ENCODE measurements around the gene SNRPA1.

SNRPA1 gene

DNA sequence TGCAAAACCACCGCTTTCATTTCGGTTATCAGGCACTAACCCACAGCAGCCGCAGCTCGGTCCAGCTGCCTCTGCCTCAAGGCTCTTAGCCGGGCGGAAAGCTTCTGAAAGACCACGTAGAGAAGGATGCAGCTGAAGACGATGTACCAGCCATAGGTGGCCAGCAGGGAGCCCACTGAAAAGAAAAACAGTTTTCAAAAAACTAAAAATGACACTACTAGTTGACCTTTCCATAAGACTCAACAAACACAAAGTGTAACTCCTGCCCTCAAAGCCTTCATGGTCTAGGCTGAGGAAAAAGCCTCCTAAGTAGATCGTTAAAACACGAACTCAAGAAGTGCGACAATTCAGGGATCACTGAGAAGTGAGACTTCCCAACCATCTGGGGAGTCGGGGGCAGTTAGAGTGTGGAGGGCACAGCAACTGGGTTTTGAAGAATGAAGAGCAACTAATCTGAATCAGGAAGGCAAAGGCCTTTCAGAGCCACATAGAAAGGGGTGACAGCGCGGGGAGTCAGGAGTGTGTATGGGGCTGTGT, 18.5 kb downstream of the SNRPA1 start:
- 23 to 28% methylated on average over 14 of the region's 14 CpGs for WGBS, 2 experiments
- no peaks in the 10 kb centered on the region for H3K4me1 ChIP-seq (ENCODE audit: control insufficient read depth, insufficient read depth, low read length)
- peak overlapping the region; percentile 66 for H3K4me3 ChIP-seq (ENCODE audit: insufficient read depth, low read depth, low read length)
- H3K27ac ChIP-seq (ENCODE audit: insufficient read depth, low read depth, low read length, poor library complexity, severe bottlenecking): no peak overlapping the region
- H3K36me3 ChIP-seq (ENCODE audit: control insufficient read depth, insufficient read depth, low read length): peaks cover 45% of the 10 kb centered on the region
- no peaks in the 10 kb centered on the region for H3K9me3 ChIP-seq (ENCODE audit: control insufficient read depth, low read length)
- no peaks in the 10 kb centered on the region for H3K27me3 ChIP-seq (ENCODE audit: control insufficient read depth, insufficient read depth, low read length, poor library complexity, severe bottlenecking)

DNA sequence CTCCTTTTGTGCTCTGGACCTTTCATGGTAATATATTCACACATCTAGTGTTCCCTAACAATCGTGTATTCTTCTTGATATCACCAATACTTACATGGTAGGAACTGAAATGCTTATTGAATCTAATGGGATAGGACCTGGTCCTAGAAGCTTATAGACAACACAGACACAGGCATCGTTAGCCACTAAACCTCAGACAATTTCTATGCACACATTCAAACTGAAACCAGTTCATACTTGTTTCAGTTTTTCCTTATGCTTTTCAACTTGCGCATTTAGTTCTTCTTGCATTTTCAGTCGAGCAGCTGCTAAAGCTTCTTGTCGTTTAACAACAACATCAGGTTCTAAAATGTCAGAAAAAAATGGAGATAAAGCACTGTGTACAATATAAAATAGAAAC, 20.0 kb downstream of the SNRPA1 start:
- no peaks in the 10 kb centered on the region for H3K27me3 ChIP-seq (ENCODE audit: control insufficient read depth, insufficient read depth, low read length, poor library complexity, severe bottlenecking)
- H3K4me1 ChIP-seq (ENCODE audit: control insufficient read depth, insufficient read depth, low read length): no peaks in the 10 kb centered on the region
- no peaks in the 10 kb centered on the region for H3K9me3 ChIP-seq (ENCODE audit: control insufficient read depth, low read length)
- H3K4me3 ChIP-seq (ENCODE audit: insufficient read depth, low read depth, low read length): no peak overlapping the region
- 93 to 99% methylated on average over 4 to 5 of the region's 5 CpGs for WGBS, 2 experiments
- no peak overlapping the region for H3K27ac ChIP-seq (ENCODE audit: insufficient read depth, low read depth, low read length, poor library complexity, severe bottlenecking)
- H3K36me3 ChIP-seq (ENCODE audit: control insufficient read depth, insufficient read depth, low read length): peaks cover 45% of the 10 kb centered on the region

DNA sequence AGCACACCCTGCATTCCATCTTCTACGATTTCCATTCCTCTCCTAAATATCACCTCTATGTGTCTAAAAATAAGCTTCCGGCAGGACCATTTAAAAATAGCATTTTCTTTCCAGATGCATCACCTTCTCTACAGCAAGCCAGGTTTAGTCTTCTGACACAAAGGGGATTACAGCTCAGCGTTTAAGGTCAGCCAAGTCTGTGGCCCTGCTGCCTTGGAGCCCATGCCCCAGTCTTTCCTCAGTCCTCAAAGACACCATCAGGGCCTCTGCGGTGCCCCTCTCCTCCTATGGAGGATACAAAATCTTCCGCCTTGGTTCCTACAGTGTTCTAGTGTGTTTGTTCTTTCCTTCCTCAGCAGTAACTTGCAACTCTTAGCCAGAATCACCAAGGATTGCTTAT, 21.5 kb downstream of the SNRPA1 start:
- Histone ChIP-seq H3K4me3 (ENCODE audit: insufficient read depth, low read depth, low read length) (no peak overlapping the region), H3K4me1 (ENCODE audit: control insufficient read depth, insufficient read depth, low read length) (no peaks in the 10 kb centered on the region), H3K9me3 (ENCODE audit: control insufficient read depth, low read length) (no peaks in the 10 kb centered on the region), H3K27ac (ENCODE audit: insufficient read depth, low read depth, low read length, poor library complexity, severe bottlenecking) (no peak overlapping the region), H3K27me3 (ENCODE audit: control insufficient read depth, insufficient read depth, low read length, poor library complexity, severe bottlenecking) (no peaks in the 10 kb centered on the region), H3K36me3 (ENCODE audit: control insufficient read depth, insufficient read depth, low read length) (peaks cover 45% of the 10 kb centered on the region)
- 85 to 87% methylated on average over 5 of the region's 5 CpGs for WGBS, 2 experiments

DNA sequence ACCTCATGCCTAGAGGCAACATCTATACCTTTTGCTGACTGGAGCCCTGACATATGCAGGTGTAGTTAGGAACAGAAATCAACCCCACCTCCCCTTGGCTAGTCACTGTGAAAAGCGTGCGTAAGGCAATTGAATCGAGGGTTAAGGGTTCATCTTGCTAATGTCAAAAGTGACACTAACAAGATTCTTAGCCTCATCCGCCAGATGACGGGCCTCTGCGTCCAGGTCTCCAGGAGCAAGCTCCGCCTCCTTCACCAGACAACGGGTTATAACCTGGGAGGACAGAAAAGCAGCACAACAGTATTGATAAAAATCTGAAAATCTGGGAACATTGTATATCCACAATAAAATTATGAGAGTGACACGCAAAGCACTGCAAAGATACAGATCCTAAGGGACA, 22.5 kb downstream of the SNRPA1 start:
- no peak overlapping the region for H3K27ac ChIP-seq (ENCODE audit: insufficient read depth, low read depth, low read length, poor library complexity, severe bottlenecking)
- H3K4me3 ChIP-seq (ENCODE audit: insufficient read depth, low read depth, low read length): no peak overlapping the region
- no peaks in the 10 kb centered on the region for H3K27me3 ChIP-seq (ENCODE audit: control insufficient read depth, insufficient read depth, low read length, poor library complexity, severe bottlenecking)
- 90 to 95% methylated on average over 8 to 9 of the region's 9 CpGs for WGBS, 2 experiments
- H3K4me1 ChIP-seq (ENCODE audit: control insufficient read depth, insufficient read depth, low read length): no peaks in the 10 kb centered on the region
- H3K36me3 ChIP-seq (ENCODE audit: control insufficient read depth, insufficient read depth, low read length): peaks cover 45% of the 10 kb centered on the region
- H3K9me3 ChIP-seq (ENCODE audit: control insufficient read depth, low read length): no peaks in the 10 kb centered on the region

DNA sequence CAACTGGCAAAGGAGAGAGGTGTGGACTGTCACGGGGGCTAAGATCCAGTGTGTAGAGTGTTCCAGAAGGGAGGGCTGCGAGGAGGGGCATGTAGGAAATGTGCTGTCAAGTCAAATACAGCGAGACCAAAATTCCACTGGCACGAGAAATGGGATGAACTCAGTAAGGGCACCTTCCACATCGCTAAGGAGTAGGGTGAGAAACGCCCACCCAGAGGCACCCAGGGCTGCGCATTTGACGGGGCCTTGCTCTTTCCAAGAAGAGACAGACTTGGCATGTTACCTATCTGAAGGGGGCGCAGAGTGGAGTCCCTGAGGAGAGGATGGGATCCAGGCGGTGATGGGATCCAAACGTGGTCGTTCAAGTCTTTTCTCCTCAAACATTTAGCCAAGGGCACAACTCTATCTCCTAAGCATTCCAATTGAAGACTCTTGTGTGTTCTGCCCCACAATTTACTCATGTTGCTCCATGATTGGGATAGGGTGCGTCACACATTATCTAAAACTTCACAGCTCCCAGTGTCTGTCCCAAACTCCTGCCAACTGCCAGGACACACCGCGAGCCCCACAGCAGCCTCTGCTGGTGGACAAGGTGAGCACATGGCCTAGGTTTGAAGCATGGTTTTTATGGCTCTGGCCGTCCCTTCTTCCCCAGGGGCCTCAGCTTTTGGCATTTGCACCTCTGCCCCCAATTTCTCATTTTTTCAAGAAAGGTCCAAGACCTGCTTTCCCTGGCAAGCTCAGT, 25.4 kb downstream of the SNRPA1 start:
- Histone ChIP-seq H3K27ac (ENCODE audit: insufficient read depth, low read depth, low read length, poor library complexity, severe bottlenecking) (no peak overlapping the region), H3K36me3 (ENCODE audit: control insufficient read depth, insufficient read depth, low read length) (peaks cover 35% of the 10 kb centered on the region), H3K27me3 (ENCODE audit: control insufficient read depth, insufficient read depth, low read length, poor library complexity, severe bottlenecking) (no peaks in the 10 kb centered on the region), H3K9me3 (ENCODE audit: control insufficient read depth, low read length) (no peaks in the 10 kb centered on the region), H3K4me3 (ENCODE audit: insufficient read depth, low read depth, low read length) (no peak overlapping the region), H3K4me1 (ENCODE audit: control insufficient read depth, insufficient read depth, low read length) (no peaks in the 10 kb centered on the region)
- 90% methylated on average over 16 of the region's 16 CpGs for WGBS, 2 experiments

DNA sequence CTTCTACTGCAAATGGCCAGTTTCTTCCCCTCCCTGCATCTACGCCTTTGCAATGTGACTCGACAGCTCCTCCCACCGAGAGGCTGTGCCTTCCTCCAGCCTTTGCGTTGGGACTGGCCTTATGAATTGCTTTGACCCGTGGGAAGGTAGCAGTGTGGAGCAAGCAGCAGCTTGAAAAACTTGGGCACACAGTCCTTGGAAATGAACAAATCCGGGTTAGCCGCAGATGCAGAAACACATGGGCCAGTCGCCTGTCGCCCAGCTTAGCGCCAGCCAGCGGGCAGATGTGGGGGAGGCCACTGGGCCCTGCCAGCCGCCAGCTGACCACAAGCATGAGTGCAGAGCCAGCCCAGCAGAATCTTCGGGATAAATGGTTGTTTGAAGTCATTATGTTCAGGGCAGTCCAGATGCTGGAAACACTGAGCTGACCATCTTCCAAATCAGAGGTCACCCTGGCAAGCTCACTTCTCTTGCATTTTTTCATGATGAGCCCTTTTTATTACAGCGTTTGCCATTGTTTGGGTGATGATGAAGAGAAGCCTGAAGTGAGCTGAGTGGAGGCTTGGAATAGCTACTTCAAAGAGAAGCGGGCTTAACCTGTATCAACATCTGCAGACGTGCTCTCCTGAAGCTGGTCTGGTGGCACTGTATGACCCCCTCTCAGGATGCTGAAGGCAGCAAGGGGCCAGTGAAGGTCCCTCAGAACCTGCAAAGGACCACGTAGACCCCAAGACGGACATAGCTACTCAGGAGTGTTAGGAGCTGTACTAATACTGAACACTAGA, 27.5 kb downstream of the SNRPA1 start:
- H3K4me1 ChIP-seq (ENCODE audit: control insufficient read depth, insufficient read depth, low read length): no peaks in the 10 kb centered on the region
- H3K27ac ChIP-seq (ENCODE audit: insufficient read depth, low read depth, low read length, poor library complexity, severe bottlenecking): no peak overlapping the region
- no peaks in the 10 kb centered on the region for H3K9me3 ChIP-seq (ENCODE audit: control insufficient read depth, low read length)
- 82 to 84% methylated on average over 18 of the region's 18 CpGs for WGBS, 2 experiments
- H3K27me3 ChIP-seq (ENCODE audit: control insufficient read depth, insufficient read depth, low read length, poor library complexity, severe bottlenecking): no peaks in the 10 kb centered on the region
- peaks cover 14% of the 10 kb centered on the region for H3K36me3 ChIP-seq (ENCODE audit: control insufficient read depth, insufficient read depth, low read length)
- H3K4me3 ChIP-seq (ENCODE audit: insufficient read depth, low read depth, low read length): no peak overlapping the region

DNA sequence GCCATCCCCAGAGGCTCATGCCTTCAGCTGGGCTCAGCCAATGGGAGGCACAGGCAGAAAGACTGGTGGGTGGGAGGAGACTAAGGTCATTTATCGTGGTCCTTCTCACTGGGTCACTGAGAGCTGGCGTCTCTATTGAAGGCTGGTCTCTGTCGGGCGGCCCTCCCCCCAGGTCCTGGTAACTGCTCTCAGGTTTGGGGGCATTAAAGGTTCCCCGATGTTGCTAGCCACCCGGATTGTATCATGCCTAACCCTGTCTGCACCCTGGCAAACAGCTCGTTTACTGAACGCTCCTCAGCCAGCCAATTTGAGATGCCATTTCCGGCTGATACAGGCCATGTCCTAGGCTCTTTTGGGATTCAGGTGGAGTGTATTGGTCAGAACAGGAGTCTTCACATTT, 28.3 kb downstream of the SNRPA1 start:
- 90 to 92% methylated on average over 9 of the region's 9 CpGs for WGBS, 2 experiments
- H3K36me3 ChIP-seq (ENCODE audit: control insufficient read depth, insufficient read depth, low read length): peaks cover 8% of the 10 kb centered on the region
- no peaks in the 10 kb centered on the region for H3K9me3 ChIP-seq (ENCODE audit: control insufficient read depth, low read length)
- H3K4me3 ChIP-seq (ENCODE audit: insufficient read depth, low read depth, low read length): no peak overlapping the region
- no peaks in the 10 kb centered on the region for H3K4me1 ChIP-seq (ENCODE audit: control insufficient read depth, insufficient read depth, low read length)
- H3K27ac ChIP-seq (ENCODE audit: insufficient read depth, low read depth, low read length, poor library complexity, severe bottlenecking): no peak overlapping the region
- no peaks in the 10 kb centered on the region for H3K27me3 ChIP-seq (ENCODE audit: control insufficient read depth, insufficient read depth, low read length, poor library complexity, severe bottlenecking)

DNA sequence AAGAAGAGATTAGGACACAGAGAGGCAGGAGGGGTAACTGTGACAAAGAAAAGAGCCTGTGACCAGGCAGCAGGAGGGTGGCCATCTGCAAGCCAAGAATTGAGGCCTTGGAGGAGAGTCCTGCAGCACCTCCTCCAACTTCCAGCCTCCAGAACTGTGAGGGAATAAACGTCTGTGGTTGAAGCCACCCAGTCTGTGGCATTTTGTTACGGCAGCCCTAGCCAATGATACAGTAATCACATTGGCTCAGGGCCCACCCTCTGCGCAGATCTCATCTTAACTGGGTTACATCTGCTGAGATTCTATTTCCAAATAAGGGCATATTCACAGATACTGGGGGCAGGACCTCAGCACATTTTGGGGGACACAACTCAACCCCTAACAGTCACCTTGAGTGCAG, 29.0 kb downstream of the SNRPA1 start:
- Histone ChIP-seq H3K27me3 (ENCODE audit: control insufficient read depth, insufficient read depth, low read length, poor library complexity, severe bottlenecking) (no peaks in the 10 kb centered on the region), H3K9me3 (ENCODE audit: control insufficient read depth, low read length) (no peaks in the 10 kb centered on the region), H3K4me3 (ENCODE audit: insufficient read depth, low read depth, low read length) (no peak overlapping the region), H3K27ac (ENCODE audit: insufficient read depth, low read depth, low read length, poor library complexity, severe bottlenecking) (no peak overlapping the region), H3K4me1 (ENCODE audit: control insufficient read depth, insufficient read depth, low read length) (no peaks in the 10 kb centered on the region), H3K36me3 (ENCODE audit: control insufficient read depth, insufficient read depth, low read length) (peaks cover under 1% of the 10 kb centered on the region)
- WGBS, 2 experiments: 83 to 87% methylated on average over 3 of the region's 3 CpGs

DNA sequence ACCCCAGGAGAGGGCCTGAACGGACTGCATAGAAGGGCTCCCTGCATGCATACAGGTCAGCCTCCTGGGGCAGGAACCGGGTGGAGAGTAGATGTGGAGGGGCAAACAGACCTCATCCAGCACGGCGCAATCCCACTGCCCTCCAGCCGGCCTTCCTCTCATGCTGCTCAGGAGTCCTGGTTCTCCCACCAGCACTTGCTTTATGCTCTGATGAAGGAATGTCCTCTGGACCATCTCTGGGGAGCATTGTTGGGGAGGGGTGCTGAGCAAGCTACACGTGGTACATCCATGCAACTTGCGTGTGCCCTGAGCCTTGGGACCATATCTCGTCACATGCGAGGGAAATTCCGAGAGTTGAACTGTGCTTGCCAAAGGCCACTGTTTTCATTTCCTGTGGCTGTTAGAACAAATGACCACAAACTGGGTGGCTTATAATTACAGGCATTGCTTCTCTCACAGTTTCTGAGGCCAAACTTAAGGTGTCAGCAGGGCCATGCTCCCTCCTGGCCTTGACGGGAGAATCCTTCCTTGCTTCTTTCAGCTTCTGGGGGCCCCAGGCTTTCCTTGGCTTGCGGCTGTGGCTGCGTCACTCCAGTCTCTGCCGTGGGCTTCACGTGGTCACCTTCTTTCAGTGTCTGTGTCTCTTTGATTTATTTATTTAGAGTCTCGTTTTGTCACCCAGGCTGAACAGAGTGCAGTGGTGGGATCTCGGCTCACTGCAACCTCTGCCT, 30.0 kb downstream of the SNRPA1 start:
- Histone ChIP-seq H3K36me3 (ENCODE audit: control insufficient read depth, insufficient read depth, low read length) (no peaks in the 10 kb centered on the region), H3K4me1 (ENCODE audit: control insufficient read depth, insufficient read depth, low read length) (no peaks in the 10 kb centered on the region), H3K9me3 (ENCODE audit: control insufficient read depth, low read length) (no peaks in the 10 kb centered on the region), H3K4me3 (ENCODE audit: insufficient read depth, low read depth, low read length) (no peak overlapping the region), H3K27ac (ENCODE audit: insufficient read depth, low read depth, low read length, poor library complexity, severe bottlenecking) (no peak overlapping the region), H3K27me3 (ENCODE audit: control insufficient read depth, insufficient read depth, low read length, poor library complexity, severe bottlenecking) (no peaks in the 10 kb centered on the region)
- WGBS, 2 experiments: 93 to 94% methylated on average over 17 of the region's 17 CpGs

DNA sequence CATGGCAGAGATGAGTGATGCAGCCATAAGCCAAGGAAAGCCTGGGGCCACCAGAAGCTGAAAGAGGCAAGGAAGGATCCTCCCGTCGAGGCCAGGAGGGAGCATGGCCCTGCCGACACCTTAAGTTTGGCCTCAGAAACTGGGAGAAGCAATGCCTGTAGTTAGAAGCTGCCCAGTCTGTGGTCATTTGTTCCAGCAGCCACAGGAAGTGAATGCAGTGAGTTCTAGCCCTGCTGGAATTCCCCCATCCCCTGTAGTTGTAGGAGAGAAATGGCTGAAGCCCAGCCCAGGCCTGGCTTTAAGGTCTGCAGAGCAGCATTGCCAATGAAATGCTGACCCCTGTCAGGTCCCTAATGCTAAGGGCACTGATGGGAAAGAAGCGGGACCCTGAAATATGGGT, 31.0 kb downstream of the SNRPA1 start:
- Histone ChIP-seq H3K9me3 (ENCODE audit: control insufficient read depth, low read length) (no peaks in the 10 kb centered on the region), H3K27me3 (ENCODE audit: control insufficient read depth, insufficient read depth, low read length, poor library complexity, severe bottlenecking) (no peaks in the 10 kb centered on the region), H3K27ac (ENCODE audit: insufficient read depth, low read depth, low read length, poor library complexity, severe bottlenecking) (no peak overlapping the region), H3K4me3 (ENCODE audit: insufficient read depth, low read depth, low read length) (no peak overlapping the region), H3K36me3 (ENCODE audit: control insufficient read depth, insufficient read depth, low read length) (no peaks in the 10 kb centered on the region), H3K4me1 (ENCODE audit: control insufficient read depth, insufficient read depth, low read length) (no peaks in the 10 kb centered on the region)
- 93 to 97% methylated on average over 4 of the region's 4 CpGs for WGBS, 2 experiments

All from ectodermal cell (in vitro differentiated cells).